GM12873 (cell line): ENCODE data around the gene NTN3.

Source experiments
- CTCF ChIP-seq: IDR thresholded peaks from 2 replicates; pipeline ENCODE4 v1.5.1; 2012; ENCODE audit warnings: low read depth, mild to moderate bottlenecking, moderate library complexity, low read length, control low read depth; ENCODE audit not compliant: insufficient read depth; ENCODE audit errors: missing control alignments

The NTN3 gene

GRCh38 chr16:2464333-2464732 lies 6.8 kb upstream of the NTN3 start:
- no peak for TF ChIP-seq CTCF

- TF ChIP-seq CTCF = peak; percentile 44
Measured at GRCh38 chr16:2465653-2466415, 5.3 kb upstream of the NTN3 start.

- no peak for TF ChIP-seq CTCF
Measured at GRCh38 chr16:2466667-2467527, 4.2 kb upstream of the NTN3 start.

GRCh38 chr16:2467528-2468232 lies 3.4 kb upstream of the NTN3 start:
- peak; percentile 18 for TF ChIP-seq CTCF

GRCh38 chr16:2468233-2468724 lies 2.8 kb upstream of the NTN3 start:
- no peak for TF ChIP-seq CTCF

- TF ChIP-seq CTCF = no peak
Measured at GRCh38 chr16:2468725-2469398, 2.2 kb upstream of the NTN3 start.
